Right ventricle myocardium superior (tissue), 1 donor: ENCODE measurements around the gene SCFD2. TPM values are rescaled to one million over a fixed set of nuclear protein-coding genes. Genes with fewer than 3 reads are reported as not detected.
"Not testable (repeated sequence)": the region's sequence is repeated elsewhere in the genome, so short reads cannot be mapped to it uniquely, and the experiment has no call there.

Experiments
- ATAC-seq: fragments of 200-7000 bp; cut with Tn5 transposase; one replicate; pipeline ENCODE4 v1.9.1; 2020; ENCODE audit warnings: mild to moderate bottlenecking; ENCODE audit not compliant: poor library complexity
- DNase-seq: peaks from one replicate; pipeline ENCODE4 v3.0.0-alpha.2; 2020
- intact Hi-C: fragments of 100-400 bp; cut with DNase I; formaldehyde crosslinking; loops from one replicate; pipeline ENCODE4 v1.11.2; 2022
- total RNA-seq: library from RNA; stranded (reverse); fragmentation: NEBNext Ultra II Directional; extraction: Animal tissue kit (Norgen Biotek cat#: 25700); gene quantifications from one replicate; pipeline ENCODE4 v1.2.1, GENCODE V29; 2021
- donor health status: DM: no; HTN: yes; CAD: no; lungs with severe emphysema.

The SCFD2 gene
- total RNA-seq, 1 donor from 2014 or later, result 9.1 TPM

DNA sequence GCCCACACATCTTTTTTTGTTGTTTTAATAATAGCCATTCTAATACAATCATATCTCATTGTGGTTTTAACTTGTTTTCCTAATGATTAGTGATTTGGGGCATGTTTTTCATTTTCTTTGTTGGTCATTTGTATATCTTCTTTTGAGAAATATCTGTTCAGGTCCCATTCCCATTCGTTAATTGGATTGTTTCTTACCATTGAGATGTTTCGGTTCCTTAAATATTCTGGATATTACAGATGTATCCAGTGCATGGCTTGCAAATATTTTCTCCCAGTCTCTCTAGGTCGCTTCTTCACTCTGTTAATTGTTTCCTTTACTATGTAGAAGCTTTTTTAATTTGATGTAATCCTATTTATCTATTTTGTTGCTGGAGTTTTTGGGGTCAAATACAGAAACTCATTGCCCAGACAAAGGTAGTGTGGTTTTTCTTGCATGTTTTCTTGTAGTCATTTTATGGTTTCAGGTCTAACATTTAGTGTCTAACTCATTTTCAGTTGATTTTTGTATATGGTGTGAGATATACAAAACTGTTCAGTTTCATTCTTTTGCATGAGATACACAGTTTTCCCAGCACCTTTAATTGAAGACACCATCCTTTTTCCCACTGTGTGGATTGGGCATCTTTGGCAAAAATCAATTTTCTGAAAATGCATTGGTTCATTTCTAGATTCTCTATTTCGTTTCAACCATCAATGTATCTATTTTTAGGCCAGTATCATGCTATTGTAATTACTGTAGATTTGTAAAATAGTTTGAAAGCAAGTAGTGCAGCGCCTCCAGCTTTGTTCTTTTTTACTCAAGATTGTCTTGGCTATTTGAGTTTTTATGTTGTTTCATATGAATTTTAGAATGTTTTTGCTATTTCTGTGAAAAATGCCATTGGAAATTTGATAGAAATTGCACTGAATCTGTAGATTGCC, 195.9 kb downstream of the SCFD2 start:
- intact Hi-C loops, result no loop called here
- DNase-seq (no peak), ATAC-seq (no peak)

GRCh38 chr4:53168228-53168627, 197.6 kb downstream of the SCFD2 start:
- ATAC-seq, result no peak
- intact Hi-C loops, result no loop called here
- no peak for DNase-seq

- intact Hi-C loops, result no loop called here
- DNase-seq (no peak), ATAC-seq (no peak)
These were observed 202.9 kb downstream of the SCFD2 start for GRCh38 chr4:53162969-53163368.

- ATAC-seq (peak; percentile 29), DNase-seq (no peak)
- intact Hi-C loops, result no loop called here
These were observed 204.0 kb downstream of the SCFD2 start for GRCh38 chr4:53161787-53162433.

GRCh38 chr4:53161051-53161786, 204.6 kb downstream of the SCFD2 start:
- ATAC-seq (peak; percentile 77), DNase-seq (no peak)
- intact Hi-C loops, result no loop called here

DNA sequence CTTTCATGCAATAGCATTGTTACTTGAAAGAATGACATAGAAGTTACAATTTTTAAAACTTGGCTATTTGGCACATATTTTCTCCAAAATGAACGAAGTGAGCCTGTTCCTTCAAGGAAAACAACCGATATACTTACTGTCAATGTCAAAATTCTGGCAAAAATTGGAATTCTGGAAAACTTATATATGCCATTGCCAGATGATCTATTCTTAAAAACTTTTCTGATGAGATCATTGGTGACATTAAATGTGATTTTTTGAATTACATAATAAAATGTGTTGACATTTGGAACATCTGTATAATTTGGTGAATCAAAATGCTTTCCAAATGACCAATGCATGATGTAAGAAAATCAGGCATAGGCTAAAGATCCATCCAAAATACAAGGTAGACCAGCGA, 209.0 kb downstream of the SCFD2 start:
- ATAC-seq, result no peak
- intact Hi-C loops, result no loop called here

DNA sequence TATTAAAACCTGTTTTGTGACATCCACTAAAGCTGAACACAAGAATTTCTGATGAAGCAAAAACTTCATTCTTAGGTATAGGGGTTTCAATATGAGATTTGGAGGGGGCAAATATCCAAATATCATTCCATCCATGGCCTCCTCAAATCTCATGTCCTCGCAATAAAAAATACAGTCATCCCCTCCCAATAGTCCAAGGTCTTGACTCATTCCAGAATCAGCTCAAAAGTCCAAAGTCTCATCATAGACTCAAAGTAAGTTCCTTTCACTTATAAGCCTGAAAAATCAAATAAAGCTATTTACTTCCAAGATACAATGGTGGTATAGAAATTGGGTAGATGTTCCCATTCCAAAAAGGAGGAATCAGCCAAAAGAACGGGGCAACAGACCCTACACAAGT, 213.4 kb downstream of the SCFD2 start:
- intact Hi-C loops, result no loop called here

More for the DNA sequence above, 209.0 kb downstream of the SCFD2 start:
- no peak for DNase-seq

DNA sequence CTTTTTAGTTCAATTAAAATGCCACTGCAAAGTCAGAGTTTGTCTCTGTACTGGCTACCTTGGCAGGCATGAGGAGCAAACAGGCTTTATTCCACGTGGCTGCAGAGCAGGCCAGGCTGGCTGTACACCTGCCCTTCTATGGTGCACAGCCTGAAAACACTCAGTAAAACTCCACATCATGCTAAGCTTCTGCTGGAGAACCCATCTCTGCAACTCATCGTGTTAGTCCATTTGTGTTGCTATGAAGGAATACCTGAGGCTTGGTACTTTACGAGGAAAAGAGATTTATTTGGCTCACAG, 214.4 kb downstream of the SCFD2 start:
- DNase-seq (no peak), ATAC-seq (no peak)
- intact Hi-C loops, result no loop called here

More for the DNA sequence above, 213.4 kb downstream of the SCFD2 start:
- no peak for DNase-seq
- no peak for ATAC-seq

DNA sequence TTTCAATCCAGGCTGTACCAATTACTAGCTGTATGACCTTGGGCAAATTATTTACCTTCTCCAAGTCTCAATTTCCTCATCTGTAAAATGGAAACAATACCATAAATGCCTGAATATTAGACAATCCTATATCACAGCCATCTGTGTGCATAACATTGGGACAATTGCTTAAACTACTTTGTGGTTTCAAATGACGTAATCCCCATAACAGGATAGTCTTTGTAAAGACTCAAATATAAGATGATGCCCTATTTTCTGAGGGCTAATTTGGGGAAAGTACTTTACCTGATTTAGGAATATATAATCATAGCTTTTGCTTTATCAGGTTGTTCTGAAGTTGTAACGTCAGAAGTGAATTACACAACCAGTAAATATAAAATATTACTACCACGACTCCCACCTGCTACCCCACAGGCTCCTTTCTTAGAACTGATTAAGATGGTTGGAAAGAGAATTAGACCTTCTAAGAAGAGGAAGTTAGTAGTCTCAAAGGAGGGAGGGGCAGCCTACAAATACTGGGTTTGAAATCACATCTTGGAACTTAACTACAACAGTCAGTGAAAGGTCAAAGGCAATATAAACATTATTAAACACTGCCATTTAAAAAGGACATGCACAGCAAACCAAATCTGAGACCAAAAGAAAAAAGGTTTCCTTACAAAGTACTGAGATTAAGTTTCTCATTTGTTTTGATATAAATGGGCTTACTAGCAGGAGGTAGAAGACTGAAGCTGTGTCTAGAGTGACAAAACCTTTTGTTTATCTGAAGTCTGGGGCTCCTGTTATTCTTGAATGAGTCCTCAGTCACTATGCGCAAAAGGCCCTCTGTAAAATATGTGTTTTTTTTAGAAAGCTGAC, 215.0 kb downstream of the SCFD2 start:
- no peak for DNase-seq
- intact Hi-C loops, result no loop called here
- no peak for ATAC-seq

DNA sequence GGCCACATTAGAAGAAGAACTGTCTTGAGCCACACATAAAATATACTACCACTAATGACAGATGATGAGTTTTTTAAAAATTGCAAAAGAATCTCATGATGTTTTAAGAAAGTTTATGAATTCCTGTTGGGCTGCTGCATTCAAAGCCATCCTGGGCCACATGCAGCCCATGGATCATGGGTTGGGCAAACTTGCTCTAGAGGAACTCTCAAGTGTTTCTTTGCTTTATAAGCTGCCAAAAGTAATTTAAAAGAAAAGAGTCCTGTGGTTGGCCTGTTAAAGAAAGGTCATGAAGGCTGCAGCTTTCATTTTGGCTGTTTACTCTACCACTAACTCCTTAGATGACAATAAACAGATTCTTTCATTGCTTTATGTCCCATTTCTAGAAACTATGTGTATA, 218.2 kb downstream of the SCFD2 start:
- no peak for DNase-seq
- no peak for ATAC-seq
- intact Hi-C loops, result loop anchor here (10.0 kb wide), 1 partner anchor 133 kb away; no protein-coding TSS in a partner anchor

GRCh38 chr4:53147197-53147596, 218.7 kb downstream of the SCFD2 start:
- DNase-seq (no peak), ATAC-seq (no peak)
- intact Hi-C loops, result loop anchor here (10.0 kb wide), 1 partner anchor 132 kb away; no protein-coding TSS in a partner anchor

- intact Hi-C loops, result loop anchor here (10.0 kb wide), 1 partner anchor 127 kb away; no protein-coding TSS in a partner anchor
- DNase-seq, result no peak
- no peak for ATAC-seq
These were observed 224.6 kb downstream of the SCFD2 start for GRCh38 chr4:53141308-53141707.

DNA sequence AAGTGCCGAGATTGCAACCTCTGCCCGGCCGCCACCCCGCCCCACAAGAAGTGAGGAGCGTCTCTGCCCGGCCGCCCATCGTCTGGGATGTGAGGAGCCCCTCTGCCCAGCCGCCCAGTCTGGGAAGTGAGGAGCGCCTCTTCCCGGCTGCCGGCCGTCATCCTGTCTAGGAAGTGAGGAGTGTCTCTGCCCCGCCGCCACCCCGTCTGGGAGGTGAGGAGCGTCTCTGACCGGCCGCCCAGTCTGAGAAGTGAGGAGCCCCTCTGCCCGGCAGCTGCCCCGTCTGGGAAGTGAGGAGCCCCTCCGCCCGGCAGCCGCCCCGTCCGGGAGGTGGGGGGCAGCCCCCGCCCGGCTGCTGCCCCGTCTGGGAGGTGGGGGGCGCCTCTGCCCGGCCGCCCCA, 226.6 kb downstream of the SCFD2 start:
- ATAC-seq, intact Hi-C loops, DNase-seq: not testable (repeated sequence)

DNA sequence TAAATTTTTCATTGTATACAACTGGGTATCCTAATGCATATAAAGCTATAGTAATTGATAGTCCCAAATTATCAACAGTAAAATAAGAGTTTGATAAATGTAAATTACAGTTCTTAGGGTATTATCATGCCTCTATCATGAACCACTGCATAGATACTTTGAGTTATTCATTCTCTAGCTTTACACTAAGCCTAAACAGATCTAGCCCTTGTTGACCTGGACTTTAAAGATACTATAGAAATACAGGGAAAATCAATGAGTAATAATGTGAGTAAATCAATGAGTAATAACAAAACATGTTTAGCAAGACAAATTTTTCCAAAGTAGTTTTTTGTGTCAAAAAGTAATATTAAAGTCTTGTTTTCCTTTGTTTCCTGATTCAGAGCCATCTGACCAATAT, 228.4 kb downstream of the SCFD2 start:
- intact Hi-C loops, result no loop called here
- DNase-seq (no peak), ATAC-seq (no peak)

DNA sequence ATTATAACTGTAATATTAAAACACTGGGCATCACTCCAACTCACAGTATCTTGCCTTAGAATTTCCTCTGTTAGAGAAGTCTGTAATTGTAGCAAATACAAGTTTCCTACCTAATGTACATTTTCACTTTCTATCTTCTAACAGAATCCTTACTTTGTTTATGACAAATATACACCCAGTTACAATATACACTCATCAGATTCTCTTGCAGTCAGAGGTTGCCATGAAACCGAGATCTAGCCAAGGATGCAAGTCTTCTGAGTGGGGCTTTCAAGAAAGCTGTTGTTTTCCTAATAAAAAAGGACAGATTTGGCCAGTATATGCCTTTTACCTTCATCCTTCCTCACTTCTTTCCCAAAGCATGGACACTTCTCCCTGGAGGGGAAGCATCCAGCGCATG, 228.9 kb downstream of the SCFD2 start:
- no peak for ATAC-seq
- DNase-seq, result no peak
- intact Hi-C loops, result no loop called here

DNA sequence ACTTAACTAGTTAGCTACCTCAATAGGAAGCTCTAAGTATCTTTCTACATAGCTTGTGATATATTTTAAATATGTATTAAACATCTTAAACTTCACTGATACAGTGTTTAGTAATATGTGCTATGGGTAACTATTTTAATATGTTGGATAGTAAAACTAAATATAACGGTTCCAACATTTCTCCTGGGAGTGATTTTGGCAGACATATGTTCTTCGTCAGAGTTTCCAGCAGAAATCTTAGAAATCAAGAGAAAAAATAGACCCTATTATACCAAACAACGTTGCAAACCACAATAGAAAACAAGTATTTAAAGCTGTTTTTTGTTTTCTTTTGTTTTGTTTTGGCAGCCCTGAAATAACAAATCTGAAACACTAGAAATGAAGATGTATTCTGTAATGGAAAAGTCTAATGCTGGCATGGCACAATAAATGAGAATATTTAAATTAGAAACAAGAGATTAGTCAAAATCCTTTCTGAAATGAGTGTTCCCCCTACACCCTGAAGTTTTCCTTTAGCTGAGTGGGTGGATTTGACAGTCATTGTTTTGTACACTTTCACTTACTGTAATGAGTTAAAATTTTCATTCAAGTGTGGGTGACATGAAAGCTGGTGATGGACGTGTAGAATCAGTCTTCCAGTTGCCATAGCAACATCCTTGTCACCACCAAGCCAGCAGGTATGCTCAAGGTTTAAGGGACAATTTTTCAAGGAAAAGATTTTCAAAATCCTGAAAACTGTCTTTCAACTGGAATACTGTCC, 233.5 kb downstream of the SCFD2 start:
- ATAC-seq (peak; percentile 42), DNase-seq (no peak)
- intact Hi-C loops, result no loop called here

DNA sequence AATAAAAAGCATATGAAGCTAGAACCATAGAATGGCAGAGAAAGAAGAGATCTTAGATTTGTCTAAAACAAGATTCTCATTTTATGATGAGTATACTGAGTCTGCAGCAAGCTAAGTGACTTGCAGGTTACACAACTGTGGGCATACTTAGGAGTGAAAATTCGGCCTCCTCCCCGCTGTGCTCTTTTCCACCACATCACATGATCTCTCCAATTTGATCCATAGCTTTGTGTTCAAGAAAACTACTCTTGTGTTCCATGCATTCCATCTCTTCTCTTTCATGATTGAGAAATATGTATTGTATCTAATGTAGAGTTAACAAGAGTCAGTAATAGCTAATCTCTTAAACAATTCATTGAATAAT, 234.3 kb downstream of the SCFD2 start:
- intact Hi-C loops, result no loop called here
- no peak for DNase-seq
- ATAC-seq, result no peak
